GM06990 (cell line): ENCODE measurements around the gene GUCA2A.

Experiments
- DNase-seq: peaks from one replicate; pipeline ENCODE4 v3.0.0-alpha.2; 2011; ENCODE audit not compliant: insufficient read length; ENCODE audit errors: extremely low read depth
- H3K27me3 ChIP-seq: replicated peaks from 2 replicates; pipeline ENCODE4 v1.6.0; 2011; ENCODE audit warnings: low read length; ENCODE audit not compliant: control insufficient read depth, insufficient read depth
- H3K36me3 ChIP-seq: 2 replicates; pipeline ENCODE4 v1.5.1; 2011; ENCODE audit warnings: low read length; ENCODE audit not compliant: control insufficient read depth, insufficient read depth
- H3K4me3 ChIP-seq: replicated peaks from 2 replicates; pipeline ENCODE4 v1.5.1; 2011; ENCODE audit warnings: low read depth, mild to moderate bottlenecking, control low read depth, low read length
- TF ChIP-seq, protein P1 (sequence below): IDR thresholded peaks from 2 replicates; pipeline ENCODE4 v1.5.1; 2011; ENCODE audit warnings: low read length, control low read depth, mild to moderate bottlenecking, inconsistent platforms; ENCODE audit not compliant: insufficient read depth, poor library complexity, severe bottlenecking

The GUCA2A gene

DNA sequence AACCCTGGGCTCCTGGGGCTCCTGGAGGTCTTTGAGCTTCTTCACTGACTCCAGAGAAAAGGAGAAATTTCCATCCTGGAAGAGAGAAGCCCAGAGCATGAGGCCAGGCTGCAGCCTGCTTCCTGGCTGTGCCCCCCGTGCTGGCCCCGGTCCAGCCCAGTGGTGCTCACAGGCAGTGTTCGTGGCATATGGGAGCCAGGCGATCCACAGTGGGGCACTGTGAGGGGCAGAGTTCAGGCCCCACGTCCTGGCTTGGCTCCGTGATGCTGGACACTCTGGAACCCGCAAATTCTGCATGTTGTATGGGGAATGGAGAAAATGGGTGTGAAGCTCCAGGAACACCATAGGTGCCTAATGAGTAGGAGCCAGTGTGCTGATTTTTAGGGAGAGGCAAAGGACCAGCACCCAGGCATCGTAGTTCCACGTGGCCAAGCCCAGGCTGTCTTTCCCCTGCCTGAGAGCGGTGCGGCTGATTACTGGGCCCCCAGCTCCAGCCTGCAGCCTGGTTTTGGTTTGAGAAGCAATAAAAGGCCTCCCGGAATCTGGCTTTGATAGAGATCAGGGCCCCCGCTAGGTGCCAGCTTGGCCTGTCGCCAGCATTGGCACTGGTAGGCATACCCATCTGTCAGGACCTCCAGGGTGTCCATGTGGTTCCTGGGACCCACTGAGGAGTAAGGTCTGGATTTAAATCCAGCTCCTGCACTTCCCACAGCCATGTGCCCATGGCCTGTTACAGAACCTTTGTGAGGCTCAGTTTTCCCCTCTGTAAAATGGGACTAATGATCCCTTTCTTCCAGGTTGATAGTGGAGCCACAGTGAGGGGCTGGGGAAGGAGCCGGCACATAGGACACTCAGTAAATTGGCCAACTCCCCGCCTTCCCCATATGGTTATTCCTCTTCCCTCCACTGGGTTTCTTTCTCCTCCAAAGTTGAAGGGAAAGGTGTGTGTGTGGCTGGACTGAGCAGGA, 725 bp downstream of the GUCA2A start:
- no peaks in the 10 kb centered on the region for H3K27me3 ChIP-seq
- DNase-seq: no peak
- TF ChIP-seq, protein P1, sequence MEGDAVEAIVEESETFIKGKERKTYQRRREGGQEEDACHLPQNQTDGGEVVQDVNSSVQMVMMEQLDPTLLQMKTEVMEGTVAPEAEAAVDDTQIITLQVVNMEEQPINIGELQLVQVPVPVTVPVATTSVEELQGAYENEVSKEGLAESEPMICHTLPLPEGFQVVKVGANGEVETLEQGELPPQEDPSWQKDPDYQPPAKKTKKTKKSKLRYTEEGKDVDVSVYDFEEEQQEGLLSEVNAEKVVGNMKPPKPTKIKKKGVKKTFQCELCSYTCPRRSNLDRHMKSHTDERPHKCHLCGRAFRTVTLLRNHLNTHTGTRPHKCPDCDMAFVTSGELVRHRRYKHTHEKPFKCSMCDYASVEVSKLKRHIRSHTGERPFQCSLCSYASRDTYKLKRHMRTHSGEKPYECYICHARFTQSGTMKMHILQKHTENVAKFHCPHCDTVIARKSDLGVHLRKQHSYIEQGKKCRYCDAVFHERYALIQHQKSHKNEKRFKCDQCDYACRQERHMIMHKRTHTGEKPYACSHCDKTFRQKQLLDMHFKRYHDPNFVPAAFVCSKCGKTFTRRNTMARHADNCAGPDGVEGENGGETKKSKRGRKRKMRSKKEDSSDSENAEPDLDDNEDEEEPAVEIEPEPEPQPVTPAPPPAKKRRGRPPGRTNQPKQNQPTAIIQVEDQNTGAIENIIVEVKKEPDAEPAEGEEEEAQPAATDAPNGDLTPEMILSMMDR: no peak
- no peaks in the 10 kb centered on the region for H3K36me3 ChIP-seq
- no peak overlapping the region for H3K4me3 ChIP-seq

DNA sequence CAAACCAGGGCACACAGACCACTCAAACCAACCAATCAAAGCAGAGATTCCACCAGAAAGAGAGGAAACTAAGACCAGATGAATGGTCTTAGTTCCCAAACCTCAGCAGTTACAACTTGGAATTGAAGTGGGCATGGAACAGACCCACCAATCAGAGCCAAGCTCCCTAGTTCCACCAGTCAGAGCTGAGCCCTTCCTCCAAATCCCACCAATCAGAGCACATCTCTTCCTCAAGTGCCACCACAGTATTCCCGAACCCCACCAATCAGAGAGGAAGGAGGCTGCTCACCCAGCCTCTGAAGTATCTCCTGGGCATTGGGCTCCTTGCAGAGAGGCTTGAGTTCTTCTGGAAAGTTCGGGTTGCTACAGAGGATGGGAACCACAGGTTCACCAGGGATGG, 1.4 kb downstream of the GUCA2A start:
- Histone ChIP-seq H3K27me3 (no peaks in the 10 kb centered on the region), H3K4me3 (no peak overlapping the region), H3K36me3 (no peaks in the 10 kb centered on the region)
- TF ChIP-seq, protein P1: no peak
- DNase-seq: no peak

DNA sequence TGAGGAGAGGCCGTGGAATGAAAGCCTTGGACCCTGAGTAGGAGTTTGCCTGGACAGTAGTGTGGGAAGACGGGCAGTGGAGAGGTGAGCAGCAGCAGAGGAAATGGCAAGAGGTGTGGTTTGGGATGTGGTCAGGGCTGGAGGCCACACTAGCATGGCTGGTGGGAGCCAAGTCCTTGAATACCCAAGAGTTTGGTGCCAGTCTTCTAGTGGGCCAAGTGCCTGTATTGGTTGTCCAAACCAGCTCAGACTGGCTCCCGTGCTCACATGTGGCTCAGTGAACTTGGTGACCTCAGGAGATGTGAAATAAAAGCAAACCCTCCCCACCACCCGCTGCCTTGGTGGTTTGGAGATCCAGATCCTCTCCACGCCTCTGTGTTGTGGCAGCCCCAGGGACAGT, 2.4 kb downstream of the GUCA2A start:
- Histone ChIP-seq H3K27me3 (no peaks in the 10 kb centered on the region), H3K4me3 (no peak overlapping the region), H3K36me3 (no peaks in the 10 kb centered on the region)
- no peak for DNase-seq
- TF ChIP-seq, protein P1: no peak

DNA sequence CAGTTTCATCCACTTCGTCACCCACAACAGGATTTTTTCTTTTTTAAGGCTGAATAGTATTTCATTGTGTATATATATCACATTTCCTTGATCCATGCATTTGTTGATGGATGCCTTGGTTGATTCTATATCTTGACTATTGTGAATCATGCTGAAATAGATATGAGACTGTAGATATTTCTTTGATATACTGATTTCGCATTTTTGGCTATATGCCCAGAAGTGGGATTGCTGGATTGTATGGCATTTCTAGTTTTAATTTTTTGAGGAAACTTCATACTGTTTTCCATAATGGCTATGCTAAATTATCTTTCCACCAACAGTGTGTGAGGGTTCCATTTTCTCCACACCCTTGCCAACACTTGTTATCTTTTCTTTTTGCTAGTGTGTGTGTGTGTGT, 6.4 kb downstream of the GUCA2A start:
- TF ChIP-seq, protein P1: no peak
- DNase-seq: no peak
- Histone ChIP-seq H3K4me3 (no peak overlapping the region), H3K36me3 (no peaks in the 10 kb centered on the region), H3K27me3 (no peaks in the 10 kb centered on the region; the same call in 1 of the 2 replicates)

DNA sequence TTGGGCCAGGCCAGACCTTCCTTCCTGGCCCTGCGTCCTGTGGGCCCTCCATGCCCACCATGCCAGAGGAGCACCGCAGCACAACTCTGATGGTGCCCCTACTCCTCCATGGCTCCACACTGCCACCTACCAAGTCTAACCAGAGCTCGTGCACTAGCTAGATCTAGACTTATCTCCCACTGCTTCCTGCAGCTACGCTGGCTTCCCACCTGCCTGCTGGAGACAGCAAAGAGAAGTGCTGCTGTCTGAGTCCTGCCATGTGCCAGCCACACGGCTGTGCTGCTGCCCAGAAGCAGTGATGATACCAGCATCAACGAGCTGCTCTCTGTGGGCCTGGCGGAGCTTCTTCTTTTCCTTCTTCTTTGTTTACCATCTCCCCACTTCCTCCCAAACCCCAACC, 6.9 kb downstream of the GUCA2A start:
- DNase-seq: no peak
- Histone ChIP-seq H3K27me3 (no peaks in the 10 kb centered on the region; the same call in 1 of the 2 replicates), H3K4me3 (no peak overlapping the region), H3K36me3 (no peaks in the 10 kb centered on the region)
- TF ChIP-seq, protein P1: peak; percentile 23
